Loucy (cell line): Measurements from ENCODE around the gene EXOC2.

Experiments used
- H2AFZ ChIP-seq: fragments of 200-600 bp; sonication (generic); 2 replicates; pipeline ENCODE4 v1.6.0; 2016; ENCODE audit warnings: antibody characterized with exemption, mild to moderate bottlenecking, low read length, moderate library complexity
- H3F3A ChIP-seq: fragments of 200-600 bp; 2 replicates; pipeline ENCODE4 v1.6.0; 2016; ENCODE audit warnings: antibody characterized with exemption, low read depth, mild to moderate bottlenecking
- H3K27me3 ChIP-seq: fragments of 200-600 bp; sonication (generic); 2 replicates; pipeline ENCODE4 v1.6.1; 2014; ENCODE audit warnings: low read length, mild to moderate bottlenecking; ENCODE audit not compliant: insufficient read depth, poor library complexity, severe bottlenecking
- H3K36me3 ChIP-seq: fragments of 200-600 bp; sonication (generic); 2 replicates; pipeline ENCODE4 v1.6.1; 2016; ENCODE audit warnings: low read length; ENCODE audit not compliant: insufficient read depth
- H3K4me1 ChIP-seq: fragments of 200-600 bp; sonication (generic); 2 replicates; pipeline ENCODE4 v1.5.1; 2014; ENCODE audit warnings: low read length, mild to moderate bottlenecking; ENCODE audit not compliant: insufficient read depth, poor library complexity, severe bottlenecking
- H3K4me2 ChIP-seq: fragments of 200-600 bp; sonication (generic); 2 replicates; pipeline ENCODE4 v1.6.0; 2014; ENCODE audit warnings: antibody characterized with exemption, low read length, low read depth, mild to moderate bottlenecking; ENCODE audit not compliant: poor library complexity, severe bottlenecking
- H3K4me3 ChIP-seq: fragments of 200-600 bp; sonication (generic); 2 replicates; pipeline ENCODE4 v1.5.1; 2014; ENCODE audit warnings: low read length, mild to moderate bottlenecking, mixed read lengths; ENCODE audit not compliant: poor library complexity, severe bottlenecking
- H3K79me2 ChIP-seq: fragments of 200-600 bp; sonication (generic); 2 replicates; pipeline ENCODE4 v1.6.1; 2014; ENCODE audit warnings: low read length; ENCODE audit not compliant: insufficient read depth
- H3K9ac ChIP-seq: fragments of 200-600 bp; sonication (generic); 2 replicates; pipeline ENCODE4 v1.6.0; 2014; ENCODE audit warnings: mild to moderate bottlenecking, low read depth, low read length, moderate library complexity; ENCODE audit not compliant: poor library complexity, severe bottlenecking
- H3K9me2 ChIP-seq: fragments of 200-600 bp; sonication (generic); replicated peaks from 2 replicates; pipeline ENCODE4 v1.6.1; 2016; ENCODE audit warnings: low read depth, low read length, mixed read lengths
- H3K9me3 ChIP-seq: fragments of 200-600 bp; sonication (generic); 2 replicates; pipeline ENCODE4 v1.6.1; 2014; ENCODE audit warnings: mild to moderate bottlenecking, antibody characterized with exemption, low read length, low read depth; ENCODE audit not compliant: insufficient read depth
- H4K20me1 ChIP-seq: fragments of 200-600 bp; sonication (generic); 2 replicates; pipeline ENCODE4 v1.6.0; 2014; ENCODE audit warnings: antibody characterized with exemption, low read length, mild to moderate bottlenecking; ENCODE audit not compliant: insufficient read depth, poor library complexity, severe bottlenecking
- EZH2phosphoT487 ChIP-seq: fragments of 200-600 bp; IDR thresholded peaks from 2 replicates; pipeline ENCODE4 v1.6.1; 2018; ENCODE audit warnings: antibody characterized with exemption, mild to moderate bottlenecking, moderate library complexity, borderline replicate concordance
- TF ChIP-seq, protein P1 (sequence below): fragments of 200-600 bp; sonication (generic); conservative IDR thresholded peaks from 2 replicates; pipeline ENCODE4 v1.5.1; 2014; ENCODE audit warnings: mild to moderate bottlenecking, antibody characterized with exemption, low read length

The EXOC2 gene

DNA sequence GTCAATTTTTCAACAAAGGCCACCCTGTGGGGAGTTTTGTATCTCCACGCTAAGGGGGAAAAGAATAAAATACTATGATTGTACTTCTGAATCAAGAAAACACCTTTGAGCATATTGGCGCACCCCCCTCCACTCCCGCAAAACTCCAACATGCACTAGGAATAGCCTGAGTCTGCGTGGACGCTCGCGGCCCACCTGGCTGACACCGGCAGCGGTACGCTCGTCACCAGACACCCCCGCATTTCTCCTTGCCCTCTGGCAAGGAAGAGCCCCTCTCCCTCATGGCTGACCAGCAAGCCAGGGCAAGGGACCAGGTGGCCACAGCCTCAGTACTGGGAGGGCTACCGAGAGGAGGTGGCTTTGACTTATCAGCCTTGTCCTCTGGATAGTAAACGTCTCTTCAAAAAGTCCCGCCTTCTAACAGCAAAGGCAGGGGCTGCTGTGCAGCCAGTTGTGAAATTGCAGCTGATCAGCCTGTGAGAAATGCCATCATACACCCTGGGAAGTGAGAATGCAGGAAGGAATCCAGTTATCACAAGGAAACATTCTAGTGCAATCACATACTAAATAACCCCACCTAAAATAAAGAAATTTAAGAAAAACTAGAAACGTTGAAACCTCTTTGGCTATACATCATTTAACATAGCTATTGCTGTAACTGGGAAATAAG is 120.2 kb downstream of the EXOC2 start:
- H3F3A ChIP-seq, result no peaks in the 10 kb centered on the region
- H3K9ac ChIP-seq, result no peak overlapping the region
- no peaks in the 10 kb centered on the region for H3K27me3 ChIP-seq
- no peak overlapping the region for H2AFZ ChIP-seq
- no peaks in the 10 kb centered on the region for H3K79me2 ChIP-seq
- H3K9me3 ChIP-seq, result peaks cover 7% of the 10 kb centered on the region
- no peaks in the 10 kb centered on the region for H3K4me1 ChIP-seq
- H3K4me2 ChIP-seq, result no peak overlapping the region
- peaks cover 33% of the 10 kb centered on the region; the same call in 1 of the 2 replicates for H3K36me3 ChIP-seq
- H4K20me1 ChIP-seq, result no peaks in the 10 kb centered on the region
- no peaks in the 10 kb centered on the region for H3K9me2 ChIP-seq
- H3K4me3 ChIP-seq, result no peak overlapping the region
- TF ChIP-seq, protein P1, sequence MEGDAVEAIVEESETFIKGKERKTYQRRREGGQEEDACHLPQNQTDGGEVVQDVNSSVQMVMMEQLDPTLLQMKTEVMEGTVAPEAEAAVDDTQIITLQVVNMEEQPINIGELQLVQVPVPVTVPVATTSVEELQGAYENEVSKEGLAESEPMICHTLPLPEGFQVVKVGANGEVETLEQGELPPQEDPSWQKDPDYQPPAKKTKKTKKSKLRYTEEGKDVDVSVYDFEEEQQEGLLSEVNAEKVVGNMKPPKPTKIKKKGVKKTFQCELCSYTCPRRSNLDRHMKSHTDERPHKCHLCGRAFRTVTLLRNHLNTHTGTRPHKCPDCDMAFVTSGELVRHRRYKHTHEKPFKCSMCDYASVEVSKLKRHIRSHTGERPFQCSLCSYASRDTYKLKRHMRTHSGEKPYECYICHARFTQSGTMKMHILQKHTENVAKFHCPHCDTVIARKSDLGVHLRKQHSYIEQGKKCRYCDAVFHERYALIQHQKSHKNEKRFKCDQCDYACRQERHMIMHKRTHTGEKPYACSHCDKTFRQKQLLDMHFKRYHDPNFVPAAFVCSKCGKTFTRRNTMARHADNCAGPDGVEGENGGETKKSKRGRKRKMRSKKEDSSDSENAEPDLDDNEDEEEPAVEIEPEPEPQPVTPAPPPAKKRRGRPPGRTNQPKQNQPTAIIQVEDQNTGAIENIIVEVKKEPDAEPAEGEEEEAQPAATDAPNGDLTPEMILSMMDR, result no peak
- no peak for TF ChIP-seq EZH2phosphoT487

DNA sequence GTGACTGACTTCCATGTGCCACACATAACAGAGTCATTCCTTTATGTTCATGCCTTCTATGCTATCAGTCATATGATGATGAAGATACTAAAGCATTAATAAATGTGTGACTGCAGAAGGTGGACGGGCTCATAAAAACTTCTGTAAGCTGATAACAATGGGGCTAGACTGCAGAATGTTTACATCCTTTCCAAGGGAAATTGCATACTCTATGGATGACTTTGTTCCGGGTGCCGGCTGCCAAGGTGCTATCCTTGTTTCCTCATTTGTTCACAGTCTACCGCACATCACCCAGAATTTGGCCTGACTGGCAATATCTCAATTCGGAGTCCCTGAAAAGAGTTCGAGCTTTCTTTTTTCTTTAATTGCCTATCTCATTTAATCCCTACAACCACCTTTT is 121.0 kb downstream of the EXOC2 start:
- Histone ChIP-seq H3K4me1 (no peaks in the 10 kb centered on the region), H2AFZ (no peak overlapping the region), H4K20me1 (no peaks in the 10 kb centered on the region), H3K9me2 (no peaks in the 10 kb centered on the region), H3K9ac (no peak overlapping the region), H3K79me2 (no peaks in the 10 kb centered on the region), H3K36me3 (peaks cover 33% of the 10 kb centered on the region; the same call in 1 of the 2 replicates), H3F3A (no peaks in the 10 kb centered on the region), H3K27me3 (no peaks in the 10 kb centered on the region), H3K4me2 (no peak overlapping the region), H3K9me3 (peaks cover 7% of the 10 kb centered on the region), H3K4me3 (no peak overlapping the region)
- TF ChIP-seq, protein P1, result no peak
- TF ChIP-seq EZH2phosphoT487, result no peak

DNA sequence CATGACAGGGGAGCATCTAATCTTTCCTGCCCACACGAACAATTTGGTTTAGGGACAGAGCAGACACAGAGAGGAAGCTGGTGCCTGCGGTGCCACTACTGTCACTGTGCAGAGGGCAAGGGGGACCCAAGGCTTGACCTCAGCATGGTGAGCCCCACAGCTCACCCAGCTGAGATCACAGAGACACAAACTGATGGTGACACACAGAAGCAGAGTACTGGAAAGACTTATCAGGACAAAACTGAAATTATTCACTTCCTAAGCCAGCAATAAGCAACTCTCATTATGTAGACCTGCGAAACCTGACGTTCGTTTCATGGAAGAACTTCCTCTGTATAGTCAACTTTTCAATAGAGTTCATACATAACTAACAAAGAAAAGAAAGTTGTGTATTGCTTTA is 122.1 kb downstream of the EXOC2 start:
- Histone ChIP-seq H3K4me3 (no peak overlapping the region), H4K20me1 (no peaks in the 10 kb centered on the region), H3K9me2 (no peaks in the 10 kb centered on the region), H3K36me3 (peaks cover 29% of the 10 kb centered on the region; the same call in 1 of the 2 replicates), H3K9me3 (peaks cover 6% of the 10 kb centered on the region), H3K79me2 (no peaks in the 10 kb centered on the region), H3K4me2 (no peak overlapping the region), H3K27me3 (no peaks in the 10 kb centered on the region), H3F3A (no peaks in the 10 kb centered on the region), H3K4me1 (no peaks in the 10 kb centered on the region), H2AFZ (no peak overlapping the region), H3K9ac (no peak overlapping the region)
- TF ChIP-seq, protein P1, result no peak
- TF ChIP-seq EZH2phosphoT487, result no peak
